GM21528 (cell line): ENCODE data around the gene ICOSLG.
A peak's percentile ranks its signal among the peaks of the same experiment; 100 is the strongest.
"Not testable (repeated sequence)": the region's sequence is repeated elsewhere in the genome, so short reads cannot be mapped to it uniquely, and the experiment has no call there.

Source experiments
- ATAC-seq: cut with Tn5 transposase; IDR thresholded peaks from one replicate; pipeline ENCODE4 v1.9.1; 2021; ENCODE audit warnings: mild to moderate bottlenecking, moderate library complexity; ENCODE audit not compliant: unreplicated experiment, low FRiP score

Gene ICOSLG

GRCh38 chr21:44267655-44268142 is 27.0 kb upstream of the ICOSLG start:
- ATAC-seq = no peak

GRCh38 chr21:44265734-44266270 is 25.1 kb upstream of the ICOSLG start:
- no peak for ATAC-seq

GRCh38 chr21:44263768-44264167 is 23.0 kb upstream of the ICOSLG start:
- no peak for ATAC-seq

GRCh38 chr21:44263221-44263760 is 22.5 kb upstream of the ICOSLG start:
- ATAC-seq = no peak

- ATAC-seq = no peak
Measured at GRCh38 chr21:44262338-44263056, 21.8 kb upstream of the ICOSLG start.

- no peak for ATAC-seq
Measured at GRCh38 chr21:44261675-44262295, 21.0 kb upstream of the ICOSLG start, which contains the start of gene DNMT3L. TSS of gene DNMT3L (minus strand) at chr21:44261897. CDS start at chr21:44261259, 638 bp downstream.

GRCh38 chr21:44260791-44261631 is 20.3 kb upstream of the ICOSLG start:
- ATAC-seq = no peak

- no peak for ATAC-seq
Measured at GRCh38 chr21:44260066-44260465, 19.3 kb upstream of the ICOSLG start.

GRCh38 chr21:44259082-44259705 is 18.5 kb upstream of the ICOSLG start:
- ATAC-seq = no peak

- ATAC-seq = no peak
Measured at GRCh38 chr21:44258056-44258725, 17.4 kb upstream of the ICOSLG start.

GRCh38 chr21:44255511-44255981 is 14.8 kb upstream of the ICOSLG start:
- ATAC-seq = no peak

- no peak for ATAC-seq
Measured at GRCh38 chr21:44253832-44254710, 13.3 kb upstream of the ICOSLG start.

- ATAC-seq = not testable (repeated sequence)
Measured at GRCh38 chr21:44249204-44250037, 8.7 kb upstream of the ICOSLG start.

GRCh38 chr21:44247904-44248303 is 7.2 kb upstream of the ICOSLG start:
- not testable (repeated sequence) for ATAC-seq

GRCh38 chr21:44243980-44244379 is 3.2 kb upstream of the ICOSLG start:
- not testable (repeated sequence) for ATAC-seq

- peak; percentile 36 for ATAC-seq
Measured at GRCh38 chr21:44241281-44241680, 538 bp upstream of the ICOSLG start.

- ATAC-seq = not testable (repeated sequence)
Measured at GRCh38 chr21:44240353-44240752, 390 bp downstream of the ICOSLG start.
